Subcutaneous adipose tissue (tissue), 4 donors: ENCODE measurements around the gene SHROOM1. TPM values are rescaled to one million over a fixed set of nuclear protein-coding genes. Genes with fewer than 3 reads are reported as not detected.

ENCODE experiments used
- total RNA-seq, 4 donors: library from RNA; depleted of rRNA; stranded (reverse); fragments of >200 nt; gene quantifications; one replicate each; pipeline ENCODE4 v1.1.0, GENCODE V29; 2016
- TF ChIP-seq, protein P1 (sequence below): fragments of 450-650 bp; IDR thresholded peaks from one replicate; pipeline ENCODE4 v1.5.1; 2016; ENCODE audit warnings: low read depth, mild to moderate bottlenecking, control low read depth, antibody characterized with exemption, moderate library complexity

SHROOM1 gene
- total RNA-seq, 4 donors from 2014 or later: 0.49 to 8.3 (median 3.4) TPM

DNA sequence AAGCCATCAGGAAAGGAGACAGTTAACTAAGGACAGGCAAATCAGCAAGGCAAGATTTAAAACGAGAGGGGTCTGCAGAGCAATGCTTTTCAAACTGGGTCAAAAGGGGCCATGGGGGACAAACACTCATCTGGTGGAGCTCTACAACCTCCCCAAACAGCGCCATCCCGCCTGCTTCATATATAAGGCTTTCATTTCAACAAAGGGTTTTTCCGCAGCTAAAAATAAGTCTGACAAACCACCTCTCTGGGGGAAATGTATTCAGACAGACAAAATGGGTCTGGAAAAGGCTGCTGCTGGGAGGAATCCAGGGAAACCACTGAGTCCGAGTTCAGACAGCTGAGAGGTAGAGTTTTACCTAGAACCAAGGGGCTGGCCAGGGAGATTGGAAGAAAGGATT lies 45.1 kb downstream of the SHROOM1 start:
- TF ChIP-seq, protein P1, sequence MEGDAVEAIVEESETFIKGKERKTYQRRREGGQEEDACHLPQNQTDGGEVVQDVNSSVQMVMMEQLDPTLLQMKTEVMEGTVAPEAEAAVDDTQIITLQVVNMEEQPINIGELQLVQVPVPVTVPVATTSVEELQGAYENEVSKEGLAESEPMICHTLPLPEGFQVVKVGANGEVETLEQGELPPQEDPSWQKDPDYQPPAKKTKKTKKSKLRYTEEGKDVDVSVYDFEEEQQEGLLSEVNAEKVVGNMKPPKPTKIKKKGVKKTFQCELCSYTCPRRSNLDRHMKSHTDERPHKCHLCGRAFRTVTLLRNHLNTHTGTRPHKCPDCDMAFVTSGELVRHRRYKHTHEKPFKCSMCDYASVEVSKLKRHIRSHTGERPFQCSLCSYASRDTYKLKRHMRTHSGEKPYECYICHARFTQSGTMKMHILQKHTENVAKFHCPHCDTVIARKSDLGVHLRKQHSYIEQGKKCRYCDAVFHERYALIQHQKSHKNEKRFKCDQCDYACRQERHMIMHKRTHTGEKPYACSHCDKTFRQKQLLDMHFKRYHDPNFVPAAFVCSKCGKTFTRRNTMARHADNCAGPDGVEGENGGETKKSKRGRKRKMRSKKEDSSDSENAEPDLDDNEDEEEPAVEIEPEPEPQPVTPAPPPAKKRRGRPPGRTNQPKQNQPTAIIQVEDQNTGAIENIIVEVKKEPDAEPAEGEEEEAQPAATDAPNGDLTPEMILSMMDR: no peak

DNA sequence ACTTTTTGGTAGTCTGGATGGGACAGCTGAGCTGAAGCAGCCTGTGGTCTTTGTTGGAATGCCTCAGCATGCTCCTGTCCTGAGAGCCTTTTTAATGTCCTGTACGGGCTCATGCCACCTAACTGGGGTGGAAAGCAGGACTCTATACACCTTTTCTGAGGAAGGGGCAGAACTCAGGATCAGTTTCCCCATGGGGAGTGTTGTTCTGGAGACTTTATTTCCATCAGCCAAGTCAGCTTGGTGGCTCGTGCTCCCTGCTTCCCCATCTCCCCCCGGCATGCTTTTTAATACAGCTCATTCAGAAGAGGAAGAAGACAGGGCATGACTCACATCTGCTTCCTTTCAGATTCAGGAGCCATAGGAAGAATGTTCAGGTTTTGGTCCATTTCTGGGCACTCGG lies 48.3 kb downstream of the SHROOM1 start:
- TF ChIP-seq, protein P1: no peak

DNA sequence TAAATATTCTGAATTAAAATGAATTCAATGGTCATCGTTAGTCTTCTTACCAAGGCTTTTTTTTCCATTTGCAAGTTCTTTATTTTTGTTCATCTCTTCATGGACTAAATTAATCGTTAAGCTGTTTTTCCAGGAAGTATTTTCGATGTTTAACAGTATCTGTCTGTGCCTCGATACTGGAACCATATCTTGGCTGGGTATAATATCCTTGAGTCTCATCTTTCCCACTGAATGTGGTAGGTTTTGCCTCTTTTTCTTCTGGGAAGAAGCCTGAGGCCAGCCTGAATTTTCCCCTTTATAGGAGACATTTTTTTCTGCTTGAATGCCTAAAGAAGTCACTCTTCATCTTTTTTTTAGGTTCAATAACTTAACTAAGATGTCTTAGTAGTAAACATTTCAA lies 49.4 kb downstream of the SHROOM1 start:
- TF ChIP-seq, protein P1: no peak

DNA sequence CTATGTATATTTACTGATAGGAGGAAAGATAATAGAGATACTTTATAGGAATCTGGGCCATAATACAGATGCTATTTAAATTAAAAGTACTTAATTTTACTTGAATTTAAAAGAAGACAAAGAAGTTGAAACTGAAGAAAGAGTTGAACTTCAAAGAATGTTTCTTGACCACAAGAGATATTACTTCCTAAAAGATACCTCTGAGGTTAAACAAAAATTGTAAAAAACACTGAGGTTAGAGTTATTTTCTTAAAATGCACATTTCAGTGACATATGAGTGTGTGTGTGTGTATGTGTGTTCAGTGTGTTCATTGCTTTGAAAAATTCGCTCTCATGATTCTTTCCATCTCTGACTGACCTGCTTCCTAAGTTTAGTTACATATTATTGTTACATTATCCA lies 49.9 kb downstream of the SHROOM1 start:
- TF ChIP-seq, protein P1: no peak

DNA sequence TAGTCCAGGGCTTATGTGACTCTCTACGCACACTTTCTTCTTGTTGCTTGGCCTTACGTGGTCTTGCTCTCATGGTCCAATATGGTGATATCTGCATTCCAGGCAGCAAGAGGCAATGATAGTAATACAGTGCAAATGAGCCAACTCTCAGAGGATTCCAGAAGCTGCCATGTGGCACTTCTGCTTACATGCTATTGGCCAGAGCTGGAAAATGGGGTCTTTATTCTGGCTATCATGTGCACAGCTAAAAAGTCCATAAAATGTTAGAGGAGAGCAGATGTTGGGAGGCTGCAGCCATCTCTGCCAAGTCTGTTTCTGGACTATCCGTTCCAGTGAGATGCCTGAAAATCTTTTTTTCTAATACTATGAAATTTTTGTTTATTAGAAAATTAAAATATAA lies 50.5 kb downstream of the SHROOM1 start:
- TF ChIP-seq, protein P1: no peak

DNA sequence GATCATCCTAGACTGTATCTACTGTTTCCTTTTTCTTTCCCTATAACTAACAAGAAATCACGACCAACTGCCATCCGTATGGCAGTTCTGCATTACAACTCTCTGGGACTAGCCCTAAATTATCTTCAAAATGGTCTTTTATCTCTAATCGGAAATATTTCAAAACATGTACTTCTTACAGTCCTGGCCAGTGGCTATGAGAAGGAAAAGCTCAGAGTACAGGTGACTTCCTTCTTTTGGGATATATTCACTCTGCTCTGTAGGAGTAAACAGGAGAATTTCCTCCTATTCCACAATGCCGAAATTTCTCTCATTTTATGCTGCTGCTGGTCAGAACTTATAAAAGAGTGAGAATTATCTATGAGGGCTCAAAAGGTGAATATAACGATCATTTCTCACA lies 51.6 kb downstream of the SHROOM1 start:
- TF ChIP-seq, protein P1: no peak

DNA sequence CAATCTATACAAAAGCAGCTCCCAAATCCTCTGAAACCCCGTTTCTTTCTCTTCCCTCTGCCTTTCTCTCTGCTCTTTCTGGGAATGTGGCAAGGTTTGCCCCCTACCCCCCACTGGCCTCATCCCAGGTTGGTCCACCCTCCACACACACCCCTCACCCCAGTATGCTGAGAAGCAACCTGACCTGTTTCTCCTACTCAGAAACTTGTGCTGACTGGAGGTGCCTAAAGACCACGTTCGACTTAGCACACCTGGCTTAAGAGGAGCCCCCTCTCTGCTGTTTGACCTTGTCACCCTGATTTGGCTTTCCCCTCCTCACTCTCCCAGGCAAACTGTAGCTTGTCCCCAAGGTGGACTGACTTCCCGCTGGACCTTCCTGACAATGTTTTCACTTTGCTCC lies 52.3 kb downstream of the SHROOM1 start:
- TF ChIP-seq, protein P1: no peak
